ENCODE results near the gene ZNF124. TPM values are rescaled to one million over a fixed set of nuclear protein-coding genes. Genes with fewer than 3 reads are reported as not detected.
"Not testable (repeated sequence)": the region's sequence is repeated elsewhere in the genome, so short reads cannot be mapped to it uniquely, and the experiment has no call there.

ZNF124 gene
- total RNA-seq = 10 to 100 TPM; 18.3 to 20.0 TPM
- polyA plus RNA-seq (2013, experiment 1 of 2) = 6.9 TPM
- polyA plus RNA-seq (2013, experiment 2 of 2) = 5.8 TPM
- 20.1 to 43.4 (median 28.7) reads per million in 172 experiments for total RNA-seq

- peak within 1 kb of the TSS; percentile 68 for H3K4me3 Mint-ChIP-seq
- H3K4me1 ChIP-seq (ENCODE audit: insufficient read depth, low read length); H3K9me3 Mint-ChIP-seq; H3K27ac ChIP-seq (ENCODE audit: low read depth in 1 of 2, low read length in 2 of 2); CTCF ChIA-PET; H3K27me3 Mint-ChIP-seq; H3K4me3 ChIP-seq (ENCODE audit: low read length); POLR2A ChIA-PET; H3K27ac Mint-ChIP-seq; H3K36me3 ChIP-seq (ENCODE audit: insufficient read depth, low read length); H3K27me3 ChIP-seq (ENCODE audit: control insufficient read depth in 1 of 2, insufficient read depth in 2 of 2, low read length in 2 of 2): not testable (repeated sequence)
- intact Hi-C loops (cut with DNase I, micrococcal nuclease) = loop anchor here in 1 of 2 experiments (2.0 to 5.0 kb wide), 2 partner anchors 37 to 70 kb away; partner anchors contain the start of gene ZNF669
- DNase-seq (peak in 2 of 14 experiments; percentile 23 to 27), ATAC-seq (ENCODE audit: poor library complexity) (peak; percentile 99)
- peaks cover 5 to 11% of the 10 kb centered on the region in 2 experiments for H3K9me3 ChIP-seq (ENCODE audit: control insufficient read depth in 1 of 2, insufficient read depth in 1 of 2, low read length in 2 of 2)
- H3K4me1 Mint-ChIP-seq (ENCODE audit: low read depth) = peaks cover 16% of the 10 kb centered on the region
- peaks cover 23% of the 10 kb centered on the region for H3K36me3 Mint-ChIP-seq (ENCODE audit: low read depth)
Observed at GRCh38 chr1:247171875-247172563, at the start of gene ZNF124. TSS of gene ZNF124 (minus strand) at chr1:247172020. CDS start at chr1:247171877, 143 bp downstream.

GRCh38 chr1:247220280-247220679, 48.5 kb upstream of the ZNF124 start:
- H3K36me3 ChIP-seq (ENCODE audit: insufficient read depth, low read length); H3K4me1 ChIP-seq (ENCODE audit: insufficient read depth, low read length); H3K27ac Mint-ChIP-seq; H3K27ac ChIP-seq (ENCODE audit: low read depth in 1 of 2, low read length in 2 of 2); H3K9me3 ChIP-seq (ENCODE audit: control insufficient read depth in 1 of 2, insufficient read depth in 1 of 2, low read length in 2 of 2); intact Hi-C loops (cut with DNase I, micrococcal nuclease); DNase-seq; H3K36me3 Mint-ChIP-seq (ENCODE audit: low read depth); H3K27me3 ChIP-seq (ENCODE audit: control insufficient read depth in 1 of 2, insufficient read depth in 2 of 2, low read length in 2 of 2); POLR2A ChIA-PET; H3K4me1 Mint-ChIP-seq (ENCODE audit: low read depth); H3K4me3 ChIP-seq (ENCODE audit: low read length); ATAC-seq (ENCODE audit: poor library complexity); H3K4me3 Mint-ChIP-seq; H3K9me3 Mint-ChIP-seq; CTCF ChIA-PET: not testable (repeated sequence)
- peaks cover 23% of the 10 kb centered on the region for H3K27me3 Mint-ChIP-seq

- Histone ChIP-seq H3K9me3 (ENCODE audit: control insufficient read depth in 1 of 2, insufficient read depth in 1 of 2, low read length in 2 of 2) (no peaks in the 10 kb centered on the region), H3K27ac (ENCODE audit: low read depth in 1 of 2, low read length in 2 of 2) (no peak overlapping the region), H3K4me1 (ENCODE audit: insufficient read depth, low read length) (no peaks in the 10 kb centered on the region), H3K4me3 (ENCODE audit: low read length) (no peak overlapping the region), H3K27me3 (ENCODE audit: control insufficient read depth in 1 of 2, insufficient read depth in 2 of 2, low read length in 2 of 2) (no peaks in the 10 kb centered on the region), H3K36me3 (ENCODE audit: insufficient read depth, low read length) (no peaks in the 10 kb centered on the region)
- ChIA-PET POLR2A (no interaction called here), CTCF (no interaction called here)
- ATAC-seq (ENCODE audit: poor library complexity) = no peak
- no peak for TF ChIP-seq CTCF (IDR thresholded peaks at IDR 0.05)
- Mint-ChIP-seq H3K36me3 (ENCODE audit: low read depth) (no peaks in the 10 kb centered on the region), H3K27ac (no peak overlapping the region), H3K9me3 (no peaks in the 10 kb centered on the region), H3K4me3 (no peak overlapping the region), H3K27me3 (peaks cover 13% of the 10 kb centered on the region), H3K4me1 (ENCODE audit: low read depth) (peaks cover 5% of the 10 kb centered on the region)
- DNase-seq = no peak
- intact Hi-C loops (cut with DNase I, micrococcal nuclease) = loop anchor here in 1 of 2 experiments (10.0 kb wide), 1 partner anchor 113 kb away; the partner anchor contains the start of gene ZNF669
Observed at GRCh38 chr1:247218121-247218651, 46.4 kb upstream of the ZNF124 start.

- intact Hi-C loops (cut with DNase I, micrococcal nuclease) = loop anchor here in 1 of 2 experiments (10.0 kb wide), 1 partner anchor 111 kb away; the partner anchor contains the start of gene ZNF669
- no peaks in the 10 kb centered on the region for H3K9me3 ChIP-seq (ENCODE audit: control insufficient read depth in 1 of 2, insufficient read depth in 1 of 2, low read length in 2 of 2)
- H3K27me3 Mint-ChIP-seq = peaks cover under 1% of the 10 kb centered on the region
- DNase-seq (no peak), ATAC-seq (ENCODE audit: poor library complexity) (no peak)
- peaks cover 25% of the 10 kb centered on the region for H3K4me1 Mint-ChIP-seq (ENCODE audit: low read depth)
- H3K4me3 ChIP-seq (ENCODE audit: low read length) = no peak overlapping the region
- H3K9me3 Mint-ChIP-seq = no peaks in the 10 kb centered on the region
- POLR2A ChIA-PET = interaction anchor here (0.7 kb wide), 1 partner anchor 107 kb away, joined by 4 read pairs; no protein-coding TSS in a partner anchor
- H3K27me3 ChIP-seq (ENCODE audit: control insufficient read depth in 1 of 2, insufficient read depth in 2 of 2, low read length in 2 of 2) = no peaks in the 10 kb centered on the region
- CTCF ChIA-PET = no interaction called here
- no peaks in the 10 kb centered on the region for H3K36me3 Mint-ChIP-seq (ENCODE audit: low read depth)
- H3K27ac ChIP-seq (ENCODE audit: low read depth in 1 of 2, low read length in 2 of 2) = no peak overlapping the region
- no peaks in the 10 kb centered on the region for H3K36me3 ChIP-seq (ENCODE audit: insufficient read depth, low read length)
- TF ChIP-seq CTCF (IDR thresholded peaks at IDR 0.05) = no peak
- H3K4me1 ChIP-seq (ENCODE audit: insufficient read depth, low read length) = peaks cover 6% of the 10 kb centered on the region
- H3K27ac Mint-ChIP-seq = no peak overlapping the region
- H3K4me3 Mint-ChIP-seq = peak overlapping the region; percentile 27
Observed at GRCh38 chr1:247216261-247216660, 44.4 kb upstream of the ZNF124 start.
